ENCODE data around the gene CPT1B.
"Not testable (repeated sequence)": the region's sequence is repeated elsewhere in the genome, so short reads cannot be mapped to it uniquely, and the experiment has no call there.

Gene CPT1B

GRCh38 chr22:50545522-50546325 lies 32.5 kb downstream of the CPT1B start, which contains the start of gene KLHDC7B:
Gene KLHDC7B, plus strand, starts transcription at chr22:50545899. Its CDS starts 345 bp downstream, at chr22:50546244.
- H3K36me3 ChIP-seq (ENCODE audit: insufficient read depth, insufficient read length, low read length), result no peaks in the 10 kb centered on the region
- peaks cover 11% of the 10 kb centered on the region for H3K27me3 ChIP-seq (ENCODE audit: insufficient read depth, insufficient read length)
- no peaks in the 10 kb centered on the region for H3K9me3 ChIP-seq (ENCODE audit: insufficient read depth, low read length)
- DNase-seq (ENCODE audit: low read depth, low spot score), result no peak
- H3K9ac ChIP-seq (ENCODE audit: insufficient read length, low read depth), result no peak within 1 kb of the TSS
- no peak for TF ChIP-seq YY1 (IDR thresholded peaks at IDR 0.05; ENCODE audit: insufficient read depth, insufficient read length)
- no peak for TF ChIP-seq ZNF274 (IDR thresholded peaks at IDR 0.05; ENCODE audit: low read depth, low read length)
- TF ChIP-seq SUZ12 (IDR thresholded peaks at IDR 0.05; ENCODE audit: extremely low read depth, insufficient read depth, insufficient read length), result no peak
- no peak within 1 kb of the TSS for H3K4me3 ChIP-seq (ENCODE audit: insufficient read length, low read depth)
- H3K4me1 ChIP-seq (ENCODE audit: insufficient read depth, insufficient read length), result no peaks in the 10 kb centered on the region

GRCh38 chr22:50544746-50545253 lies 33.4 kb downstream of the CPT1B start:
- no peaks in the 10 kb centered on the region for H3K4me1 ChIP-seq (ENCODE audit: insufficient read depth, insufficient read length)
- H3K9ac ChIP-seq (ENCODE audit: insufficient read length, low read depth), result peak overlapping the region; percentile 32
- no peaks in the 10 kb centered on the region for H3K9me3 ChIP-seq (ENCODE audit: insufficient read depth, low read length)
- no peak overlapping the region for H3K4me3 ChIP-seq (ENCODE audit: insufficient read length, low read depth)
- TF ChIP-seq SUZ12 (IDR thresholded peaks at IDR 0.05; ENCODE audit: extremely low read depth, insufficient read depth, insufficient read length) (no peak), YY1 (IDR thresholded peaks at IDR 0.05; ENCODE audit: insufficient read depth, insufficient read length) (no peak), ZNF274 (IDR thresholded peaks at IDR 0.05; ENCODE audit: low read depth, low read length) (no peak)
- H3K27me3 ChIP-seq (ENCODE audit: insufficient read depth, insufficient read length), result peaks cover 11% of the 10 kb centered on the region
- no peaks in the 10 kb centered on the region for H3K36me3 ChIP-seq (ENCODE audit: insufficient read depth, insufficient read length, low read length)
- DNase-seq (ENCODE audit: low read depth, low spot score), result no peak

GRCh38 chr22:50544078-50544745 lies 34.0 kb downstream of the CPT1B start:
- H3K4me1 ChIP-seq (ENCODE audit: insufficient read depth, insufficient read length), result no peaks in the 10 kb centered on the region
- H3K9ac ChIP-seq (ENCODE audit: insufficient read length, low read depth), result peak overlapping the region; percentile 32
- DNase-seq (ENCODE audit: low read depth, low spot score), result no peak

GRCh38 chr22:50542416-50542927 lies 35.8 kb downstream of the CPT1B start:
- H3K9me3 ChIP-seq (ENCODE audit: insufficient read depth, low read length), result no peaks in the 10 kb centered on the region
- H3K4me3 ChIP-seq (ENCODE audit: insufficient read length, low read depth), result no peak overlapping the region
- no peaks in the 10 kb centered on the region for H3K36me3 ChIP-seq (ENCODE audit: insufficient read depth, insufficient read length, low read length)
- TF ChIP-seq SUZ12 (IDR thresholded peaks at IDR 0.05; ENCODE audit: extremely low read depth, insufficient read depth, insufficient read length) (no peak), ZNF274 (IDR thresholded peaks at IDR 0.05; ENCODE audit: low read depth, low read length) (no peak), YY1 (IDR thresholded peaks at IDR 0.05; ENCODE audit: insufficient read depth, insufficient read length) (no peak)
- no peaks in the 10 kb centered on the region for H3K4me1 ChIP-seq (ENCODE audit: insufficient read depth, insufficient read length)
- DNase-seq (ENCODE audit: low read depth, low spot score), result no peak
- no peak overlapping the region for H3K9ac ChIP-seq (ENCODE audit: insufficient read length, low read depth)
- peaks cover 11% of the 10 kb centered on the region for H3K27me3 ChIP-seq (ENCODE audit: insufficient read depth, insufficient read length)

More at GRCh38 chr22:50544078-50544745, 34.0 kb downstream of the CPT1B start:
- H3K4me3 ChIP-seq (ENCODE audit: insufficient read length, low read depth), result peak overlapping the region; percentile 2
- TF ChIP-seq SUZ12 (IDR thresholded peaks at IDR 0.05; ENCODE audit: extremely low read depth, insufficient read depth, insufficient read length) (no peak), ZNF274 (IDR thresholded peaks at IDR 0.05; ENCODE audit: low read depth, low read length) (no peak), YY1 (IDR thresholded peaks at IDR 0.05; ENCODE audit: insufficient read depth, insufficient read length) (no peak)
- H3K27me3 ChIP-seq (ENCODE audit: insufficient read depth, insufficient read length), result peaks cover 11% of the 10 kb centered on the region
- H3K9me3 ChIP-seq (ENCODE audit: insufficient read depth, low read length), result no peaks in the 10 kb centered on the region
- H3K36me3 ChIP-seq (ENCODE audit: insufficient read depth, insufficient read length, low read length), result no peaks in the 10 kb centered on the region

- not testable (repeated sequence) for H3K4me1 ChIP-seq (ENCODE audit: insufficient read depth, insufficient read length); H3K9ac ChIP-seq (ENCODE audit: insufficient read length, low read depth); DNase-seq (ENCODE audit: low read depth, low spot score); H3K9me3 ChIP-seq (ENCODE audit: insufficient read depth, low read length); H3K4me3 ChIP-seq (ENCODE audit: insufficient read length, low read depth); H3K36me3 ChIP-seq (ENCODE audit: insufficient read depth, insufficient read length, low read length)
- H3K27me3 ChIP-seq (ENCODE audit: insufficient read depth, insufficient read length), result peaks cover 11% of the 10 kb centered on the region
These were observed 36.6 kb downstream of the CPT1B start for GRCh38 chr22:50541667-50542026.

- Histone ChIP-seq H3K27me3 (ENCODE audit: insufficient read depth, insufficient read length) (peaks cover 11% of the 10 kb centered on the region), H3K36me3 (ENCODE audit: insufficient read depth, insufficient read length, low read length) (no peaks in the 10 kb centered on the region), H3K4me1 (ENCODE audit: insufficient read depth, insufficient read length) (no peaks in the 10 kb centered on the region), H3K4me3 (ENCODE audit: insufficient read length, low read depth) (no peak overlapping the region), H3K9me3 (ENCODE audit: insufficient read depth, low read length) (no peaks in the 10 kb centered on the region), H3K9ac (ENCODE audit: insufficient read length, low read depth) (no peak overlapping the region)
- no peak for TF ChIP-seq YY1 (IDR thresholded peaks at IDR 0.05; ENCODE audit: insufficient read depth, insufficient read length)
- no peak for TF ChIP-seq ZNF274 (IDR thresholded peaks at IDR 0.05; ENCODE audit: low read depth, low read length)
- DNase-seq (ENCODE audit: low read depth, low spot score), result no peak
These were observed 37.8 kb downstream of the CPT1B start for GRCh38 chr22:50540381-50540780.

GRCh38 chr22:50537765-50538164 lies 40.5 kb downstream of the CPT1B start:
- TF ChIP-seq YY1 (IDR thresholded peaks at IDR 0.05; ENCODE audit: insufficient read depth, insufficient read length), result no peak
- TF ChIP-seq SUZ12 (IDR thresholded peaks at IDR 0.05; ENCODE audit: extremely low read depth, insufficient read depth, insufficient read length), result no peak
- TF ChIP-seq ZNF274 (IDR thresholded peaks at IDR 0.05; ENCODE audit: low read depth, low read length), result no peak
- Histone ChIP-seq H3K9me3 (ENCODE audit: insufficient read depth, low read length) (no peaks in the 10 kb centered on the region), H3K9ac (ENCODE audit: insufficient read length, low read depth) (no peak overlapping the region), H3K36me3 (ENCODE audit: insufficient read depth, insufficient read length, low read length) (no peaks in the 10 kb centered on the region), H3K4me1 (ENCODE audit: insufficient read depth, insufficient read length) (no peaks in the 10 kb centered on the region), H3K27me3 (ENCODE audit: insufficient read depth, insufficient read length) (no peaks in the 10 kb centered on the region), H3K4me3 (ENCODE audit: insufficient read length, low read depth) (no peak overlapping the region)
- DNase-seq (ENCODE audit: low read depth, low spot score), result no peak

Measured in NT2/D1 (cell line).